Spinal cord (tissue), 10 donors: ENCODE results near the gene KIFAP3. TPM values are rescaled to one million over a fixed set of nuclear protein-coding genes. Genes with fewer than 3 reads are reported as not detected.
"Not testable (repeated sequence)": the region's sequence is repeated elsewhere in the genome, so short reads cannot be mapped to it uniquely, and the experiment has no call there.

Experiments
- DNase-seq, 6 donors: peaks; one replicate each; pipeline versions ENCODE4 v3.0.0 to v3.0.0-alpha.2; 2013 to 2015; ENCODE audit warnings: low spot score in 6 of 6, low read depth in 4 of 6
- H3K27ac ChIP-seq: one replicate; pipeline ENCODE4 v1.5.1; 2013; ENCODE audit warnings: low read depth, low read length, control low read depth
- H3K27me3 ChIP-seq: one replicate; pipeline ENCODE4 v1.6.1; 2013; ENCODE audit warnings: low read length; ENCODE audit not compliant: control insufficient read depth, insufficient read depth
- H3K36me3 ChIP-seq: one replicate; pipeline ENCODE4 v1.6.1; 2013; ENCODE audit warnings: low read length; ENCODE audit not compliant: control insufficient read depth, insufficient read depth
- H3K4me1 ChIP-seq: one replicate; pipeline ENCODE4 v1.6.1; 2013; ENCODE audit warnings: low read length; ENCODE audit not compliant: control insufficient read depth, insufficient read depth
- H3K4me3 ChIP-seq: one replicate; pipeline ENCODE4 v1.5.1; 2013; ENCODE audit warnings: low read depth, low read length, control low read depth
- H3K9me3 ChIP-seq: one replicate; pipeline ENCODE4 v1.6.1; 2013; ENCODE audit warnings: low read length; ENCODE audit not compliant: control insufficient read depth, insufficient read depth
- WGBS: methylation state at CpG from one replicate; pipeline ENCODE4 v1.1.5; 2013; ENCODE audit warnings: missing lambda C conversion rate; ENCODE audit not compliant: insufficient coverage; 5-methylcytosine and 5-hydroxymethylcytosine counted together
- polyA plus RNA-seq, 2 donors: library from polyadenylated mRNA; unstranded; fragments of 120-200 nt; gene quantifications; one replicate each; pipeline ENCODE4 v1.2.1, GENCODE V29; 2013; ENCODE audit not compliant: insufficient read length in 2 of 2
- small RNA-seq: library from RNA; depleted of rRNA; stranded (forward); fragments of <200 nt; gene quantifications from one replicate; pipeline ENCODE3, GENCODE V24; 2014; ENCODE audit warnings: low replicate concordance
- total RNA-seq, 2 donors: library from RNA; depleted of rRNA in 1 of 2; stranded (reverse); fragments of 120-200 nt in 1 of 2; fragments of >200 nt in 1 of 2; gene quantifications; one replicate each; pipeline versions ENCODE4 v1.2.3 to v1.2.4, GENCODE V29; 2013 to 2014
- donor health status: healthy.

Gene KIFAP3
- total and polyA plus RNA-seq, 4 donors, result 79.7 to 163 (median 149) TPM

- no CpG with 5 or more reads among the region's 3 CpGs for WGBS
- Histone ChIP-seq H3K27ac (no peak overlapping the region), H3K36me3 (peaks cover 35% of the 10 kb centered on the region), H3K4me1 (peaks cover 4% of the 10 kb centered on the region), H3K27me3 (no peaks in the 10 kb centered on the region), H3K9me3 (peaks cover 5% of the 10 kb centered on the region), H3K4me3 (no peak overlapping the region)
- DNase-seq, result no peak
These were observed 200.8 kb downstream of the KIFAP3 start for GRCh38 chr1:169873582-169874199.

- H3K4me3 ChIP-seq, result no peak overlapping the region
- H3K27me3 ChIP-seq, result no peaks in the 10 kb centered on the region
- H3K27ac ChIP-seq, result no peak overlapping the region
- H3K36me3 ChIP-seq, result peaks cover 37% of the 10 kb centered on the region
- H3K9me3 ChIP-seq, result peaks cover 5% of the 10 kb centered on the region
- peaks cover 5% of the 10 kb centered on the region for H3K4me1 ChIP-seq
- no peak for DNase-seq
These were observed 201.6 kb downstream of the KIFAP3 start for GRCh38 chr1:169872906-169873305.

GRCh38 chr1:169871988-169872387 lies 202.5 kb downstream of the KIFAP3 start:
- H3K9me3 ChIP-seq, H3K27ac ChIP-seq, H3K4me1 ChIP-seq, H3K4me3 ChIP-seq, H3K27me3 ChIP-seq, DNase-seq: not testable (repeated sequence)
- peaks cover 33% of the 10 kb centered on the region for H3K36me3 ChIP-seq
- 98% methylated on average over 3 of the region's 3 CpGs for WGBS

Small RNA genes lying within 50 kb of the gene (small RNA-seq; reads per million reads assigned to genes)
- not detected for gene MRPS10P1

Other genes starting within 250 kb of the KIFAP3 start
- 10 to 100 TPM; 11.6 to 15.4 TPM for gene SCYL3, start 180.8 kb downstream of the KIFAP3 start, total RNA-seq
- gene SCYL3, start 180.8 kb downstream of the KIFAP3 start, polyA plus RNA-seq, result 10 to 100 TPM; 11.4 to 11.7 TPM
- under 1 TPM in 1 of 2 donors, not detected in 1; 0.50 TPM for gene NTMT2, start 71.3 kb upstream of the KIFAP3 start, total RNA-seq
- under 1 TPM; 0.25 to 0.36 TPM for gene NTMT2, start 71.3 kb upstream of the KIFAP3 start, polyA plus RNA-seq